Vagina (tissue), 2 donors: Measurements from ENCODE around the gene EEF1A2.

Source experiments
- CTCF ChIP-seq, 3 experiments: fragments of 450-650 bp in 2 of 3; fragments of 200-600 bp in 1 of 3; sonication (generic) in 1 of 3; IDR thresholded peaks; one replicate each; pipeline ENCODE4 v1.5.1; 2017 to 2019; ENCODE audit warnings: antibody characterized with exemption in 3 of 3, mild to moderate bottlenecking in 2 of 3, moderate library complexity in 2 of 3
- POLR2A ChIP-seq, 2 donors: fragments of 450-650 bp; IDR thresholded peaks; one replicate each; pipeline ENCODE4 v1.6.1; 2017; ENCODE audit warnings: antibody characterized with exemption in 2 of 2, mild to moderate bottlenecking in 2 of 2, moderate library complexity in 2 of 2
- POLR2AphosphoS5 ChIP-seq, 2 donors: sonication (generic); formaldehyde crosslinking; IDR thresholded peaks; one replicate each; pipeline ENCODE4 v1.9.0; 2017; ENCODE audit warnings: antibody characterized with exemption in 2 of 2, mild to moderate bottlenecking in 2 of 2, low read depth in 1 of 2; ENCODE audit not compliant: insufficient read depth in 1 of 2

DNA sequence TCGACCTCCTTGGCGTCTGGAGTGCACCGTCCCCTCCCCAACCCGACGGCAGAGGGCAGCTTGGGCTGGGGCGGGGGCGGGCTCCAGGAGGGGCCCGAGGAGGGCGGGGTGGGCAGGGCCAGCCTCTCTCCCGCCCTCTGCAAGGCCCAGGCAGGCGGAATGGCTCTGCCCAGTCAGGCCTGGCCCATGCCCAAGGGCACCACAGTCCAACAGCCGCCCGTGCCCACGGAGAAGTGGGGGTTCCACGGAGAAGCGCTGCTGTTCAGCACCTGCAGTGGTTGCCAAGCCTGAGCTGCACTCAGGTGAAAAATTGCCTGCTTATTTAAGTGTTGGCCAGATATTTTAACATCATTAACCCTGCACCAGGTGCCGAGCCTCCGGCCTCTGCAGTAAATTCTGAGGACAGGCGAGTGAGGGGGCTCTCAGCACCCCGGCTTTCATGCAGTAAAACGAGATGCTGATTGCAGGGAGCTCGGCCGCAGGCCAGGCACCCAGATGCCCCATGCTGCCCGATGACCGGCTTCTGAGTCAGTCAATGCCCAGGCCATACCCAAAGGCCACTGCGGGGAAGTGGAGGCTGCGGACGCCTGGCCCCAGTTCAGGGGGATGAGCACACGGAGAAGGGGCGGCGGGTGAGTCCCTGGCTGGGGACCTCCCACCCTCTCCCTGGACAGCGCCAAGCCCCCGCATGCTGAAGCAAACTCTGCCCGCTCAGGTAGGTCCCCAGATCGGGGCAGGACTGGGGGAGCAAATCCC is 49.0 kb upstream of the EEF1A2 start, which contains the start of gene SRMS:
- TF ChIP-seq POLR2A (IDR thresholded peaks at IDR 0.05) (no peak), CTCF (IDR thresholded peaks at IDR 0.05) (no peak), POLR2AphosphoS5 (IDR thresholded peaks at IDR 0.05; ENCODE audit: insufficient read depth in 1 of 2, low read depth in 1 of 2) (no peak)
